ENCODE results near the gene MMP28. TPM values are rescaled to one million over a fixed set of nuclear protein-coding genes. Genes with fewer than 3 reads are reported as not detected.

MMP28 gene
- total RNA-seq, 1 experiment from 2014 or later = 2.8 TPM

DNA sequence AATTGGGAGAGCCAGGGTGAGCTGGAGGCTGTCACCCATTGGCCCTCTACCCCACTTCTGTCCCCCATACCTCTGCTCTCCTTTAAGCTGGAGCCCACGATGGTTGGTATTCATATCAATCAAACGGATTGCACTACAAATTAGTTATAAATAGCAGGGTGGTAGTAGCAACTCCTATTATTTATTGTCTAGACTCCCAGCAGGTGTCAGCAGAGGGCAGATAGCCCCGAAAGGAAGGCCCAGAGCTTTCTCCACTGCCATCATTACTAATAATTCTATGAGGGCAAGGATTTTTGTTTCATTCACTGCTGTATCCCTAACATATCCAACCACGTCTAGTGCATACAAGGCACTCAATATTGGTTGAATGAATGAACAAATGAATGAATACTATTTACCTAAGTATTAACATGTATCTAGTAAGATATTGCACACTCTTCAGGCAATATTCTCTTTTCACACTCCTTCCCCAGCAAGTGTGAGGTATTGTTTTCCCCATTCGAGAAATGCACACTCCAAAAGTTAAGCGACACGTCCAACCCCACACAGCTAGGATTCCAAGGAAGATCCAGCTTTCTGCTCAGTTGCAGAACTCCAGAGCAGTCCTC lies 28.4 kb downstream of the MMP28 start:
- Histone ChIP-seq H2AFZ (no peak overlapping the region), H3K4me1 (replicated peaks; ENCODE audit: insufficient read depth) (no peaks in the 10 kb centered on the region), H4K20me1 (ENCODE audit: insufficient read depth) (no peaks in the 10 kb centered on the region), H3K36me3 (ENCODE audit: low read depth) (no peaks in the 10 kb centered on the region), H3K9me2 (ENCODE audit: insufficient read depth) (no peaks in the 10 kb centered on the region), H3K79me2 (ENCODE audit: low read depth) (no peaks in the 10 kb centered on the region), H3K9me3 (ENCODE audit: insufficient read depth, low read depth) (no peaks in the 10 kb centered on the region), H3K4me2 (no peak overlapping the region), H3K4me3 (no peak overlapping the region), H3K27ac (no peak overlapping the region), H3F3A (ENCODE audit: insufficient read depth, low read depth) (no peaks in the 10 kb centered on the region), H3K27me3 (ENCODE audit: insufficient read depth, low read depth) (peaks cover 37% of the 10 kb centered on the region)
- ChIA-PET POLR2A (ENCODE audit: unreplicated experiment) (interaction anchor here (1.3 kb wide), 1 partner anchor 42 kb away, joined by 5 read pairs; the partner anchor contains the start of gene TAF15), CTCF (interaction anchor here (0.6 to 1.1 kb wide), 3 partner anchors 18 to 75 kb away, joined by 3 to 6 read pairs (median 3); partner anchors contain the start of gene TAF15)
- peak in 1 of 2 experiments; percentile 44 for DNase-seq
- TF ChIP-seq, protein P1, sequence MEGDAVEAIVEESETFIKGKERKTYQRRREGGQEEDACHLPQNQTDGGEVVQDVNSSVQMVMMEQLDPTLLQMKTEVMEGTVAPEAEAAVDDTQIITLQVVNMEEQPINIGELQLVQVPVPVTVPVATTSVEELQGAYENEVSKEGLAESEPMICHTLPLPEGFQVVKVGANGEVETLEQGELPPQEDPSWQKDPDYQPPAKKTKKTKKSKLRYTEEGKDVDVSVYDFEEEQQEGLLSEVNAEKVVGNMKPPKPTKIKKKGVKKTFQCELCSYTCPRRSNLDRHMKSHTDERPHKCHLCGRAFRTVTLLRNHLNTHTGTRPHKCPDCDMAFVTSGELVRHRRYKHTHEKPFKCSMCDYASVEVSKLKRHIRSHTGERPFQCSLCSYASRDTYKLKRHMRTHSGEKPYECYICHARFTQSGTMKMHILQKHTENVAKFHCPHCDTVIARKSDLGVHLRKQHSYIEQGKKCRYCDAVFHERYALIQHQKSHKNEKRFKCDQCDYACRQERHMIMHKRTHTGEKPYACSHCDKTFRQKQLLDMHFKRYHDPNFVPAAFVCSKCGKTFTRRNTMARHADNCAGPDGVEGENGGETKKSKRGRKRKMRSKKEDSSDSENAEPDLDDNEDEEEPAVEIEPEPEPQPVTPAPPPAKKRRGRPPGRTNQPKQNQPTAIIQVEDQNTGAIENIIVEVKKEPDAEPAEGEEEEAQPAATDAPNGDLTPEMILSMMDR (conservative IDR thresholded peaks at IDR 0.05) = peak; percentile 77
- TF ChIP-seq EZH2 (IDR thresholded peaks at IDR 0.05; ENCODE audit: low read depth) = no peak
- intact Hi-C loops (cut with micrococcal nuclease; ENCODE audit: unreplicated experiment) = loop anchor here (1.0 kb wide), 1 partner anchor 37 kb away; no protein-coding TSS in a partner anchor
- no TSS peak for BruUV-seq (replicated peaks)

DNA sequence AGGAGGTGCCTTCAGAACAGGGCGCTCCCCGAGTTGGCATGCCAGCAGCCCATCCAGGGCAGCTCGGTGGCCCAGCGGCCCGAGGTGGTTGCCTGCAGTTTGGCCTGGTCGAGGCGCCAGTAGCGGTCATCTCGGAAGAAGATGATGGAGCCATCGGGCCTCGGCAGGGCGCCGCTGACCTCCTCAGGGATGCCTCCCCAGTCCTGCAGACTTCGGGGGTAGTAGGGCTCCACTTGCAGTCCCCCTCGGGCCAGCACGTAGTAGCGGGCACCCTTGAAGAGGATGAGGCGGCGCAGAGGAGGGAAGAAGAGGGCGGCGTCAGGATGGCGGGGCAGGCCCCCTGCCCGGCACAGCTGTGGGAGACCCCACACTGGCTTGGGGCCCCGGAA lies 29.0 kb downstream of the MMP28 start:
- no peak overlapping the region for H2AFZ ChIP-seq
- no peaks in the 10 kb centered on the region for H4K20me1 ChIP-seq (ENCODE audit: insufficient read depth)
- H3K9me2 ChIP-seq (ENCODE audit: insufficient read depth) = no peaks in the 10 kb centered on the region
- H3K4me1 ChIP-seq (replicated peaks; ENCODE audit: insufficient read depth) = no peaks in the 10 kb centered on the region
- CTCF ChIA-PET = interaction anchor here (0.6 to 1.1 kb wide), 3 partner anchors 19 to 76 kb away, joined by 3 to 6 read pairs (median 3); partner anchors contain the start of gene TAF15
- no peak for DNase-seq
- H3K27ac ChIP-seq = no peak overlapping the region
- no peak overlapping the region for H3K4me3 ChIP-seq
- POLR2A ChIA-PET (ENCODE audit: unreplicated experiment) = interaction anchor here (1.3 kb wide), 1 partner anchor 43 kb away, joined by 5 read pairs; the partner anchor contains the start of gene TAF15
- H3K36me3 ChIP-seq (ENCODE audit: low read depth) = no peaks in the 10 kb centered on the region
- intact Hi-C loops (cut with micrococcal nuclease; ENCODE audit: unreplicated experiment) = no loop called here
- H3K79me2 ChIP-seq (ENCODE audit: low read depth) = no peaks in the 10 kb centered on the region
- no TSS peak for BruUV-seq (replicated peaks)
- peaks cover 37% of the 10 kb centered on the region for H3K27me3 ChIP-seq (ENCODE audit: insufficient read depth, low read depth)
- H3K4me2 ChIP-seq = no peak overlapping the region
- H3K9me3 ChIP-seq (ENCODE audit: insufficient read depth, low read depth) = no peaks in the 10 kb centered on the region
- 0 out of 2 replicates have a peak, but pooled peaks cover 3% of the 10 kb centered on the region for H3F3A ChIP-seq (ENCODE audit: insufficient read depth, low read depth)
- TF ChIP-seq EZH2 (IDR thresholded peaks at IDR 0.05; ENCODE audit: low read depth) = no peak

DNA sequence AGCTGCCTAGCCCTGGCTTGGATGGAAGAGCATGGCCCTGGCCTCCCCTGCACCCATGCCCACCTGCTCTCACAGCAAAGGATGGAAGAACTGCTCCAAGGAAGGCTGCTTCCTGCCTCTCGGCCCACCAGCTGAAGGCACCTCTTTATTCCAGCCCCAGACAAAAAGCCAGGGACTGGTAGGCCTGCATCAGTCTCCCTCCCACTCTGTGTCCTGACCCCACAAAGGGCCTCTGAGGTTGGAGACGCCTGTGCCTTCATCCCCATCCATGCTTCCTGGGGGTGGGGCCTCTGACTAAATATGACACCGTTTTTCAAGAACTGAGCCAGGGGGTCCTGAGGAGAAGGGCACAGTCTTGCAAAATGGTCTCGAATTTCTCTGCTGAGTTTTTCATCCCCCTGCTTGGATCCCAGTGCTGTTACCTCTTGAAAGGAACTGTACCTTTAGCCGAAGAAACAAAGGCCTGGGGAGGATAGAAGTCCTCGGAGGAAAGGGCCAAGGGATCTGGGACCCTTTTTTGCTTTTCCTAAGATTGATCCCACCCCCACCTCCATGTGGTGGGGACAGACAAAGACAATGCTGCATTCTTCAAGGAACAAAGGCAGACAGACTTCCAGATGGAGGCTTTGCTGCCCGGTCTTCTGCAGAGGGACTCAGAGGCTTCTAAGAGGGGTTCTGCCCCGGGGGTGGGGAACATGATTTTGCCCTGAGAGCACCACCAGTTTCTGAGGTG lies 29.5 kb downstream of the MMP28 start:
- BruUV-seq (replicated peaks) = no TSS peak
- POLR2A ChIA-PET (ENCODE audit: unreplicated experiment) = interaction anchor here (1.3 kb wide), 1 partner anchor 43 kb away, joined by 5 read pairs; the partner anchor contains the start of gene TAF15
- no peak overlapping the region for H3K4me3 ChIP-seq
- H3K36me3 ChIP-seq (ENCODE audit: low read depth) = no peaks in the 10 kb centered on the region
- intact Hi-C loops (cut with micrococcal nuclease; ENCODE audit: unreplicated experiment) = no loop called here
- H3K4me2 ChIP-seq = no peak overlapping the region
- TF ChIP-seq EZH2 (IDR thresholded peaks at IDR 0.05; ENCODE audit: low read depth) = no peak
- TF ChIP-seq, protein P1 (conservative IDR thresholded peaks at IDR 0.05) = no peak
- CTCF ChIA-PET = no interaction called here
- H3K27ac ChIP-seq = no peak overlapping the region
- H3K4me1 ChIP-seq (replicated peaks; ENCODE audit: insufficient read depth) = no peaks in the 10 kb centered on the region
- H3K9me2 ChIP-seq (ENCODE audit: insufficient read depth) = no peaks in the 10 kb centered on the region
- H3F3A ChIP-seq (ENCODE audit: insufficient read depth, low read depth) = 0 out of 2 replicates have a peak, but pooled peaks cover 3% of the 10 kb centered on the region
- no peaks in the 10 kb centered on the region for H4K20me1 ChIP-seq (ENCODE audit: insufficient read depth)
- peaks cover 38% of the 10 kb centered on the region for H3K27me3 ChIP-seq (ENCODE audit: insufficient read depth, low read depth)
- H2AFZ ChIP-seq = no peak overlapping the region
- H3K9me3 ChIP-seq (ENCODE audit: insufficient read depth, low read depth) = no peaks in the 10 kb centered on the region
- DNase-seq = no peak
- H3K79me2 ChIP-seq (ENCODE audit: low read depth) = no peaks in the 10 kb centered on the region
